ENCODE results near the gene ERCC1. TPM values are rescaled to one million over a fixed set of nuclear protein-coding genes. Genes with fewer than 3 reads are reported as not detected.

Gene ERCC1
- total RNA-seq, 1 experiment from 2014 or later = 62.4 TPM

DNA sequence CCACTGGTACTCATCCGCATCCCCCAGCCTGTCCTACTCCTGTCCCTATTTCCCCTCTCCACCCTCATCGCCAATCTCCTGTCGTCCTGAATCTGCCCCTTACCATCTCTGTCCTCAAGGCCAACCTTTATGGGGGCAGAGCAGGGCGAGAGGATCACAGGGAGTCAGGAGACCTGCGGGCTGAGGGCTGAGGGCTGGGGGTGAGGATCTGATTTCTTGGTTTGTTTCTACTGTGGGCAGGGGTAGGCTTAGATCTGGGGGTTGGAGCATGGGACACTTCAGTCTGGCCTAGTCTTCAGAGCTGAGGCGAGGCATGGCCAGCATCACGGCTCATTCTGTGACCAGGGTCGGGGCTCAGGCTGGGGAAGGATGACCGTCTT is 16.5 kb upstream of the ERCC1 start:
- Histone ChIP-seq H2BK12ac (ENCODE audit: insufficient read length, low read depth, low read length) (no peak overlapping the region), H3K4me2 (ENCODE audit: insufficient read depth, insufficient read length, low read length) (peak overlapping the region; percentile 20), H3K18ac (ENCODE audit: insufficient read length, low read depth, low read length) (peak overlapping the region; percentile 10), H2BK15ac (ENCODE audit: low read depth, low read length) (no peak overlapping the region), H4K20me1 (ENCODE audit: control insufficient read depth, insufficient read depth, insufficient read length) (no peaks in the 10 kb centered on the region), H3K4me1 (ENCODE audit: insufficient read depth, low read length) (peaks cover 2% of the 10 kb centered on the region; the same call in 1 of the 2 replicates), H3K23me2 (ENCODE audit: insufficient read length, low read depth, low read length, poor library complexity, severe bottlenecking) (peaks cover 10% of the 10 kb centered on the region), H3K9me3 (ENCODE audit: control insufficient read depth, low read depth, low read length) (no peaks in the 10 kb centered on the region), H2BK20ac (ENCODE audit: low read depth, low read length, poor library complexity, severe bottlenecking) (no peak overlapping the region), H4K5ac (ENCODE audit: insufficient read length, low read depth, low read length) (no peak overlapping the region), H3K23ac (ENCODE audit: insufficient read length, low read depth, low read length) (no peak overlapping the region), H2BK5ac (ENCODE audit: insufficient read length, low read length) (no peak overlapping the region), H3K4ac (ENCODE audit: low read depth, low read length) (no peak overlapping the region), H4K8ac (replicated peaks; ENCODE audit: insufficient read length, low read depth, low read length) (no peak overlapping the region), H3K27me3 (ENCODE audit: insufficient read depth, low read length) (no peaks in the 10 kb centered on the region), H3K14ac (ENCODE audit: insufficient read depth, low read length) (peak overlapping the region; percentile 69; the same call in 1 of the 2 replicates), H3K27ac (ENCODE audit: insufficient read length, low read depth, low read length) (no peak overlapping the region), H3T11ph (ENCODE audit: low read length) (no peak overlapping the region), H2AFZ (ENCODE audit: low read length) (no peak overlapping the region), H2BK120ac (ENCODE audit: low read depth, low read length, poor library complexity, severe bottlenecking) (no peak overlapping the region), H3K79me1 (ENCODE audit: insufficient read depth, low read depth, low read length, poor library complexity, severe bottlenecking) (no peaks in the 10 kb centered on the region), H3K56ac (ENCODE audit: insufficient read length, low read depth, low read length) (no peak overlapping the region), H3K9ac (ENCODE audit: extremely low read depth, insufficient read length, low read length) (no peak overlapping the region), H3K79me2 (ENCODE audit: insufficient read depth, low read length) (no peaks in the 10 kb centered on the region), H2AK5ac (ENCODE audit: insufficient read length, low read length) (no peak overlapping the region), H4K91ac (ENCODE audit: insufficient read length, low read depth, low read length) (no peak overlapping the region)
- TF ChIP-seq, protein P1, sequence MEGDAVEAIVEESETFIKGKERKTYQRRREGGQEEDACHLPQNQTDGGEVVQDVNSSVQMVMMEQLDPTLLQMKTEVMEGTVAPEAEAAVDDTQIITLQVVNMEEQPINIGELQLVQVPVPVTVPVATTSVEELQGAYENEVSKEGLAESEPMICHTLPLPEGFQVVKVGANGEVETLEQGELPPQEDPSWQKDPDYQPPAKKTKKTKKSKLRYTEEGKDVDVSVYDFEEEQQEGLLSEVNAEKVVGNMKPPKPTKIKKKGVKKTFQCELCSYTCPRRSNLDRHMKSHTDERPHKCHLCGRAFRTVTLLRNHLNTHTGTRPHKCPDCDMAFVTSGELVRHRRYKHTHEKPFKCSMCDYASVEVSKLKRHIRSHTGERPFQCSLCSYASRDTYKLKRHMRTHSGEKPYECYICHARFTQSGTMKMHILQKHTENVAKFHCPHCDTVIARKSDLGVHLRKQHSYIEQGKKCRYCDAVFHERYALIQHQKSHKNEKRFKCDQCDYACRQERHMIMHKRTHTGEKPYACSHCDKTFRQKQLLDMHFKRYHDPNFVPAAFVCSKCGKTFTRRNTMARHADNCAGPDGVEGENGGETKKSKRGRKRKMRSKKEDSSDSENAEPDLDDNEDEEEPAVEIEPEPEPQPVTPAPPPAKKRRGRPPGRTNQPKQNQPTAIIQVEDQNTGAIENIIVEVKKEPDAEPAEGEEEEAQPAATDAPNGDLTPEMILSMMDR (conservative IDR thresholded peaks at IDR 0.05) = no peak
- WGBS (ENCODE audit: extremely low coverage, insufficient read length, low lambda C conversion rate) = no CpG with 5 or more reads among the region's 9 CpGs
- H3K27me3 Mint-ChIP-seq (ENCODE audit: low read depth) = peaks cover 5% of the 10 kb centered on the region; the same call in 1 of the 2 replicates
- H3K36me3 Mint-ChIP-seq (ENCODE audit: insufficient read depth in 1 of 3, low read depth in 3 of 3) = no peaks in the 10 kb centered on the region
- H3K4me1 Mint-ChIP-seq = peaks cover 26 to 32% of the 10 kb centered on the region in 2 experiments
- H3K27ac Mint-ChIP-seq = no peak overlapping the region
- DNase-seq = no peak
- peaks cover 0 to 4% of the 10 kb centered on the region in 2 experiments; a peak in 1 of 5 replicates for H3K9me3 Mint-ChIP-seq
- peak overlapping the region; percentile 67 to 81 for H3K4me3 Mint-ChIP-seq

Data from H9 (cell line).